CD14-positive monocyte (primary cell): ENCODE results near the gene EGFR. TPM values are rescaled to one million over a fixed set of nuclear protein-coding genes. Genes with fewer than 3 reads are reported as not detected.
A peak's percentile ranks its signal among the peaks of the same experiment; 100 is the strongest.

Source experiments
- DNase-seq, 3 donors: peaks; one replicate each; pipeline ENCODE4 v3.0.0-alpha.2; 2011 to 2022
- H2AFZ ChIP-seq: 2 replicates; pipeline ENCODE4 v1.6.0; 2012; ENCODE audit warnings: mild to moderate bottlenecking, low read depth, low read length, inconsistent platforms; ENCODE audit not compliant: insufficient read depth, poor library complexity, severe bottlenecking
- H3K27ac ChIP-seq, 2 donors: 1 replicate in 1 of 2; 2 replicates in 1 of 2; pipeline ENCODE4 v1.5.1; 2012 to 2013; ENCODE audit warnings: low read length in 2 of 2, control low read depth in 1 of 2, inconsistent platforms in 1 of 2, low read depth in 1 of 2, mild to moderate bottlenecking in 1 of 2
- H3K27me3 ChIP-seq, 2 donors: one replicate each; pipeline versions ENCODE4 v1.6.0 to v1.6.1; 2011 to 2013; ENCODE audit warnings: low read length in 2 of 2; ENCODE audit not compliant: control insufficient read depth in 2 of 2, insufficient read depth in 2 of 2
- H3K36me3 ChIP-seq, 2 donors: replicated peaks in 1 of 2; 1 replicate in 1 of 2; 2 replicates in 1 of 2; pipeline versions ENCODE4 v1.5.1 to v1.6.1; 2012 to 2013; ENCODE audit warnings: low read length in 2 of 2, control low read depth in 1 of 2, inconsistent platforms in 1 of 2, mild to moderate bottlenecking in 1 of 2; ENCODE audit not compliant: insufficient read depth in 2 of 2, control insufficient read depth in 1 of 2
- H3K4me1 ChIP-seq, 2 donors: 1 replicate in 1 of 2; 2 replicates in 1 of 2; pipeline versions ENCODE4 v1.5.1 to v1.6.1; 2012 to 2013; ENCODE audit warnings: low read length in 2 of 2, control low read depth in 1 of 2, inconsistent platforms in 1 of 2, mild to moderate bottlenecking in 1 of 2, moderate library complexity in 1 of 2; ENCODE audit not compliant: insufficient read depth in 2 of 2, control insufficient read depth in 1 of 2
- H3K4me2 ChIP-seq: replicated peaks from 2 replicates; pipeline ENCODE3; 2012; ENCODE audit warnings: low read length, moderate library complexity, mild to moderate bottlenecking; ENCODE audit not compliant: poor library complexity, severe bottlenecking; ENCODE audit errors: extremely low read depth
- H3K4me3 ChIP-seq, 3 experiments: fragments of 200-600 bp in 1 of 3; sonication (generic) in 1 of 3; replicated peaks in 1 of 3; 1 replicate in 2 of 3; 2 replicates in 1 of 3; pipeline ENCODE4 v1.5.1; 2011 to 2013; ENCODE audit warnings: low read length in 3 of 3, mild to moderate bottlenecking in 3 of 3, control low read depth in 2 of 3, low read depth in 2 of 3, inconsistent platforms in 1 of 3, moderate library complexity in 1 of 3
- H3K79me2 ChIP-seq: 2 replicates; pipeline ENCODE4 v1.6.0; 2012; ENCODE audit warnings: mild to moderate bottlenecking, control low read depth, inconsistent platforms, low read length, moderate library complexity; ENCODE audit not compliant: insufficient read depth
- H3K9ac ChIP-seq: 2 replicates; pipeline ENCODE4 v1.6.0; 2017; ENCODE audit warnings: low read length, mild to moderate bottlenecking; ENCODE audit not compliant: insufficient read depth, poor library complexity, severe bottlenecking
- H3K9me3 ChIP-seq, 2 donors: replicated peaks in 1 of 2; 1 replicate in 1 of 2; 2 replicates in 1 of 2; pipeline versions ENCODE4 v1.5.1 to v1.6.1; 2012 to 2013; ENCODE audit warnings: low read length in 2 of 2, control low read depth in 1 of 2; ENCODE audit not compliant: control insufficient read depth in 1 of 2, insufficient read depth in 1 of 2
- H4K20me1 ChIP-seq: 2 replicates; pipeline ENCODE4 v1.6.0; 2012; ENCODE audit warnings: mild to moderate bottlenecking, low read length, control low read depth, moderate library complexity; ENCODE audit not compliant: insufficient read depth
- H3K27ac Mint-ChIP-seq, 7 donors: one replicate each; pipeline ENCODE4 v1.8.0; 2020; ENCODE audit warnings: mild to moderate bottlenecking in 7 of 7, mixed read lengths in 7 of 7, moderate library complexity in 6 of 7, inconsistent platforms in 2 of 7
- H3K27me3 Mint-ChIP-seq, 3 donors: one replicate each; pipeline ENCODE4 v1.8.0; 2021 to 2022; ENCODE audit warnings: low read depth in 3 of 3, mild to moderate bottlenecking in 3 of 3, mixed read lengths in 3 of 3, moderate library complexity in 3 of 3, inconsistent platforms in 1 of 3
- H3K36me3 Mint-ChIP-seq, 2 donors: one replicate each; pipeline ENCODE4 v1.8.0; 2020; ENCODE audit warnings: mixed read lengths in 2 of 2, inconsistent platforms in 1 of 2, mild to moderate bottlenecking in 1 of 2
- H3K4me1 Mint-ChIP-seq: one replicate; pipeline ENCODE4 v1.8.0; 2020; ENCODE audit warnings: mild to moderate bottlenecking, mixed read lengths
- H3K4me3 Mint-ChIP-seq, 2 donors: one replicate each; pipeline ENCODE4 v1.8.0; 2020; ENCODE audit warnings: mild to moderate bottlenecking in 2 of 2, mixed read lengths in 2 of 2, moderate library complexity in 1 of 2
- H3K9me3 Mint-ChIP-seq, 7 donors: one replicate each; pipeline ENCODE4 v1.8.0; 2020 to 2022; ENCODE audit warnings: mixed read lengths in 7 of 7, mild to moderate bottlenecking in 6 of 7, moderate library complexity in 6 of 7, inconsistent platforms in 2 of 7
- CTCF ChIP-seq: fragments of 200-600 bp; IDR thresholded peaks from one replicate; pipeline ENCODE4 v1.8.0; 2022; ENCODE audit warnings: antibody characterized with exemption, mild to moderate bottlenecking
- WGBS: methylation state at CpG from one replicate; pipeline ENCODE4 v1.1.5; 2013; ENCODE audit warnings: missing lambda C conversion rate; ENCODE audit not compliant: insufficient coverage; 5-methylcytosine and 5-hydroxymethylcytosine counted together
- intact Hi-C, 2 donors: fragments of 100-400 bp; cut with micrococcal nuclease; formaldehyde crosslinking; loops; one replicate each; pipeline versions ENCODE4 v1.15.0 to v1.15.1; 2023
- polyA plus RNA-seq, 3 donors: library from polyadenylated mRNA; depleted of rRNA in 1 of 3; unstranded in 2 of 3; stranded (reverse) in 1 of 3; fragments of 300-500 nt in 2 of 3; fragments of >200 nt in 1 of 3; fragmentation: Illumina TruSeq in 2 of 3; gene quantifications; 1 replicate in 2 of 3; 2 replicates in 1 of 3; pipeline ENCODE4 v1.2.3, GENCODE V29; 2012 to 2021

Gene EGFR
- polyA plus RNA-seq, 3 donors, result not detected

DNA sequence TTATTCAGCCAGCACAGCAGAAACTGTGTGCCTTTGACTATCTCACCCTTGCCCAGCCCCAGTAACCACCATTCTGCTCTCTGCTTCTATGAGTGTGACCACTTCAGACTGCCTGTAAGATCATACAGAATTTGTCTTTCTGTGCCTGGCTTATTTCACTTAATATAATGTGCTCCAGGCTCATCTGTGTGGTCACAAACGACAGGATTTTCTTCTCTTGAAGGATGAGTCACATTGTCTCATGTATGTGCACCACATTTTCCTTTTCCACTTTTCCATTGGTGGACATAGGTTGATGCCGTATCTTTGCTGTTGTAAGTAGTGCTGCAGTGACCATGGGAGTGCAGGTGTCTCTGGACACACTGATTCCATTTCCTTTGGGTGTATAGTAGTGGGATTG, 223.8 kb downstream of the EGFR start:
- Histone ChIP-seq H2AFZ (no peak overlapping the region), H3K4me1 (no peaks in the 10 kb centered on the region), H3K79me2 (no peaks in the 10 kb centered on the region), H3K36me3 (no peaks in the 10 kb centered on the region), H3K4me3 (no peak overlapping the region), H4K20me1 (no peaks in the 10 kb centered on the region), H3K27me3 (no peaks in the 10 kb centered on the region), H3K9ac (no peak overlapping the region), H3K4me2 (no peak overlapping the region), H3K27ac (no peak overlapping the region), H3K9me3 (no peaks in the 10 kb centered on the region)
- Mint-ChIP-seq H3K4me1 (no peaks in the 10 kb centered on the region), H3K9me3 (peaks cover 0 to 4% (median 0%) of the 10 kb centered on the region in 7 donors), H3K36me3 (no peaks in the 10 kb centered on the region), H3K4me3 (no peak overlapping the region), H3K27me3 (peaks cover 0 to 5% (median 2%) of the 10 kb centered on the region in 3 donors), H3K27ac (no peak overlapping the region)
- WGBS, result no CpG with 5 or more reads among the region's 2 CpGs
- intact Hi-C loops, result no loop called here
- no peak for TF ChIP-seq CTCF
- no peak for DNase-seq

DNA sequence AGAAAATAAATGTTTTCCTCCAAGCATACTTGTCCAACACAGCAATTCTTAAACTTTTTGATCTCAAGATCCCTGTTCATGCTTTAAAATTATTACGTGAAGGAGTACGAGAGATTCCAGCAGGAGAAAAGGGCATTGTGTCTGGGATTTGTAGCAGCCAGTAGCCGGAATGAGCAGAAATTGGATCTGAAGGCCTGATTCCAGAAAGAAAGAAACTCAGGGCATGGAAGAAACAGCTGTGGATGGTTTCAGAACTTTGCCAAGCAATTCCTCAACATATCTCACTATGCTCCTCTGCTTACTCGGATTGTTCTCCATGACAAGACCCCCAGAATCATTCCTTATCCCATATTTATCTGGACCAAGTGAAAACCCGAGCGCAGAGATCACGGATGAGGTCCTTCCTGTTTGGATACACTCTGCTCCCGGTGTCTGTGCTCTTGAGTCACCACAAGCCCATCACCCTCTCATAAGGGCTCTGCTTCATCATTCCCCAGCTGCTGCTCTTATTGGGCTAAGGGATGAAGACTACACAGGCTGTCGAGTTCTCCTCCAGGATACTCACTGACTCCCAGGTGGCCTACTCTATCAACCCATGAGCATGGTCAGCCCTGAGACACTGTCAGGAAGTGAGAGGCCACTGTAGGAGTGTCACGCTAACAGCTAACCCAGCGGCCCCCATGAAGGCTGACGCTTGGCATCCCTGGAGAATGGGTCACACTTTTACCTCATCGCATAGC, 225.4 kb downstream of the EGFR start:
- H3K27ac ChIP-seq, result no peak overlapping the region
- no peaks in the 10 kb centered on the region for H3K9me3 ChIP-seq
- H4K20me1 ChIP-seq, result no peaks in the 10 kb centered on the region
- H3K4me1 ChIP-seq, result no peaks in the 10 kb centered on the region
- no peaks in the 10 kb centered on the region for H3K36me3 ChIP-seq
- no peak for TF ChIP-seq CTCF
- WGBS, result 95% methylated on average over 11 of the region's 13 CpGs
- intact Hi-C loops, result no loop called here
- H3K4me3 ChIP-seq, result no peak overlapping the region
- no peaks in the 10 kb centered on the region for H3K79me2 ChIP-seq
- no peaks in the 10 kb centered on the region for H3K4me1 Mint-ChIP-seq
- no peak overlapping the region for H3K4me3 Mint-ChIP-seq
- no peaks in the 10 kb centered on the region for H3K27me3 ChIP-seq
- H3K27me3 Mint-ChIP-seq, result peaks cover 2 to 5% (median 2%) of the 10 kb centered on the region in 3 donors
- peaks cover 0 to 4% (median 0%) of the 10 kb centered on the region in 7 donors for H3K9me3 Mint-ChIP-seq
- H3K27ac Mint-ChIP-seq, result peak overlapping the region in 1 of 7 donors; percentile 23
- H2AFZ ChIP-seq, result no peak overlapping the region
- H3K4me2 ChIP-seq, result no peak overlapping the region
- no peaks in the 10 kb centered on the region for H3K36me3 Mint-ChIP-seq
- no peak overlapping the region for H3K9ac ChIP-seq
- no peak for DNase-seq
